Activated B cell treated with CpG ODN at 0.5 μM for 24 hours (primary cell): ENCODE measurements around the gene ISM2. TPM values are rescaled to one million over a fixed set of nuclear protein-coding genes. Genes with fewer than 3 reads are reported as not detected.

Source experiments
- ATAC-seq: fragments of 200-7000 bp; cut with Tn5 transposase; one replicate; pipeline ENCODE4 v1.10.0; 2021; ENCODE audit warnings: low read depth, mild to moderate bottlenecking, moderate library complexity
- CTCF ChIA-PET: fragments of 350-600 bp; sonication (Branson Sonifier 250); formaldehyde crosslinking; loops from one replicate; lab custom pipeline; 2021; ENCODE audit warnings: antibody characterized with exemption; lab: Charles Lee
- POLR2A ChIA-PET: fragments of 350-600 bp; sonication (Branson Sonifier 250); formaldehyde crosslinking; loops from one replicate; lab custom pipeline; 2021; ENCODE audit warnings: antibody characterized with exemption; lab: Charles Lee
- DNase-seq: peaks from one replicate; pipeline ENCODE4 v3.0.0; 2022
- H3K27ac Mint-ChIP-seq: one replicate; pipeline ENCODE4 v1.8.0; 2020; ENCODE audit warnings: mixed read lengths
- H3K27me3 Mint-ChIP-seq: one replicate; pipeline ENCODE4 v1.8.0; 2021; ENCODE audit warnings: mixed read lengths
- H3K36me3 Mint-ChIP-seq: one replicate; pipeline ENCODE4 v1.8.0; 2021; ENCODE audit warnings: low read depth, mixed read lengths
- H3K4me1 Mint-ChIP-seq: one replicate; pipeline ENCODE4 v1.8.0; 2021; ENCODE audit warnings: mixed read lengths
- H3K4me3 Mint-ChIP-seq: one replicate; pipeline ENCODE4 v1.8.0; 2020; ENCODE audit warnings: mild to moderate bottlenecking, mixed read lengths
- H3K9me3 Mint-ChIP-seq: one replicate; pipeline ENCODE4 v1.8.0; 2020; ENCODE audit warnings: mixed read lengths
- CTCF ChIP-seq: fragments of 200-600 bp; IDR thresholded peaks from one replicate; pipeline ENCODE4 v1.8.0; 2022; ENCODE audit warnings: antibody characterized with exemption, mild to moderate bottlenecking
- intact Hi-C: fragments of 100-400 bp; cut with micrococcal nuclease; formaldehyde crosslinking; loops from one replicate; pipeline ENCODE4 v1.15.1; 2024
- total RNA-seq: library from RNA; stranded (reverse); gene quantifications from 2 replicates; pipeline ENCODE4 v1.2.3, GENCODE V29; 2022

The ISM2 gene
- total RNA-seq, 1 donor from 2014 or later: not detected

DNA sequence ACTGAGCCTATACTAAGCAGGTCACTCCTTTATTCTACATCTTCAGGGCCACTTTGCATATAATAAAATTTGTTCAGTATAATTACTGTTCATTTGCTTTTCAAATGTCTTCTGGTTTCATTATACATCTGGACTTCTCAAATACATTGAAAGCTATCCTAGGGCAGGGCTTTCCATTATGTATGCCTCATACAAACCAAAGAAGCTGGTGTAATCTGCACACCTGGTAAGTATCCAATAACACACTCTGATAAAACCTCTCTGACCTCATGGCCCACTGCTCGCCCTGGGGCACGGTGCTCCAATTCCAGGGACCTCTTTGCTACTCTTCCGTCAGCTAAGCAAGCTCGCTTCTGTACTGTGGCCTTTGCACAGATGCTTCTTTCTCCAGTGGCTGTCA lies 21.9 kb upstream of the ISM2 start:
- no peaks in the 10 kb centered on the region for H3K27me3 Mint-ChIP-seq
- intact Hi-C loops: no loop called here
- no peaks in the 10 kb centered on the region for H3K9me3 Mint-ChIP-seq
- DNase-seq (no peak), ATAC-seq (no peak)
- ChIA-PET POLR2A (interaction anchor here (0.8 kb wide), 1 partner anchor 45 kb away, joined by 3 read pairs; no protein-coding TSS in a partner anchor), CTCF (no interaction called here)
- no peak overlapping the region for H3K27ac Mint-ChIP-seq
- TF ChIP-seq CTCF: no peak
- H3K36me3 Mint-ChIP-seq: peaks cover 76% of the 10 kb centered on the region
- peaks cover 1% of the 10 kb centered on the region for H3K4me1 Mint-ChIP-seq
- H3K4me3 Mint-ChIP-seq: no peak overlapping the region

GRCh38 chr14:77516126-77516525 lies 17.5 kb upstream of the ISM2 start:
- ChIA-PET POLR2A (no interaction called here), CTCF (no interaction called here)
- Mint-ChIP-seq H3K36me3 (peaks cover 82% of the 10 kb centered on the region), H3K4me1 (peaks cover 1% of the 10 kb centered on the region), H3K27me3 (no peaks in the 10 kb centered on the region), H3K4me3 (no peak overlapping the region), H3K27ac (no peak overlapping the region), H3K9me3 (no peaks in the 10 kb centered on the region)
- ATAC-seq (no peak), DNase-seq (no peak)
- intact Hi-C loops: no loop called here
- no peak for TF ChIP-seq CTCF

DNA sequence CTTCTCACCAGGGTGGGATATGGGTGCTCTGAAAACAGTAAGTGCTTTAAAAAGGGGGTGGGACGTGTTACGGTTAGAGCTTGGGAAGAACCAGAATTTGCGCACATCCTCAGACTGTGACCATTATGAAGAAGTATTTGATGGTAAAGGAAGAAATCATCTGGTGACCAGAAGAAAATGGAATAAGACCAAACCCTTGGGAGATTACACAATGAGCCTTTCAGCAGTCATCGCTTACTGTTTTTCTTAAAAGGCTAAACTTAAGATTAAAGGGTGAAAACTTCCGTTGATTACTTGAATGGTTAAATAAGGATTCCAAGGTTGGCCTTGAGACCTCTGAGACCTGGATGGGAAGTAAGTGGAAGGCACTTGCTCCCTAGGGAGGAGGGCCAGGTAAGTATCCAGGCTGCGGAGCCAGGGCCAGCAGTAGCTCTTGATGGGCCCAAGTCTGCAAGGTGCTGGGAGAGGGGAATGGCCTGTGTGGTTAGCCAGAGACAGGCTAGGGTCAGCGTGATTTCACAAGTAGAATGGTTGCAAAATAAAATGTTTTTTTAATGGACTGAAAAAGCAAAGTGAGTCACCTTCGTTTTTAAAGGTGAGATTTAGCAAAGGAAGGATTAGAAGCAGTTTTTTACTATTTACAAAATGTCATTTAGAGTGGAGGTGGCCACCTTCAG lies 13.0 kb upstream of the ISM2 start:
- Mint-ChIP-seq H3K4me3 (no peak overlapping the region), H3K9me3 (no peaks in the 10 kb centered on the region), H3K4me1 (no peaks in the 10 kb centered on the region), H3K27ac (no peak overlapping the region), H3K36me3 (peaks cover 76% of the 10 kb centered on the region), H3K27me3 (no peaks in the 10 kb centered on the region)
- ChIA-PET POLR2A (no interaction called here), CTCF (no interaction called here)
- intact Hi-C loops: no loop called here
- ATAC-seq: no peak
- DNase-seq: no peak
- TF ChIP-seq CTCF: no peak

- TF ChIP-seq CTCF: no peak
- H3K27me3 Mint-ChIP-seq: no peaks in the 10 kb centered on the region
- CTCF ChIA-PET: no interaction called here
- H3K36me3 Mint-ChIP-seq: peaks cover 63% of the 10 kb centered on the region
- H3K9me3 Mint-ChIP-seq: no peaks in the 10 kb centered on the region
- no peak overlapping the region for H3K27ac Mint-ChIP-seq
- intact Hi-C loops: no loop called here
- DNase-seq (no peak), ATAC-seq (no peak)
- no peaks in the 10 kb centered on the region for H3K4me1 Mint-ChIP-seq
- POLR2A ChIA-PET: no interaction called here
- H3K4me3 Mint-ChIP-seq: no peak overlapping the region
Measured at GRCh38 chr14:77509366-77509765, 10.8 kb upstream of the ISM2 start.

GRCh38 chr14:77508876-77509275 lies 10.3 kb upstream of the ISM2 start:
- intact Hi-C loops: no loop called here
- Mint-ChIP-seq H3K27ac (no peak overlapping the region), H3K27me3 (no peaks in the 10 kb centered on the region), H3K4me1 (no peaks in the 10 kb centered on the region), H3K9me3 (no peaks in the 10 kb centered on the region), H3K36me3 (peaks cover 60% of the 10 kb centered on the region), H3K4me3 (no peak overlapping the region)
- ChIA-PET POLR2A (no interaction called here), CTCF (no interaction called here)
- DNase-seq (no peak), ATAC-seq (no peak)
- TF ChIP-seq CTCF: no peak
